K562 (cell line): ENCODE measurements around the gene CCNB1. TPM values are rescaled to one million over a fixed set of nuclear protein-coding genes. Genes with fewer than 3 reads are reported as not detected.

Source experiments
- ATAC-seq: fragments of 200-7000 bp; cut with Tn5 transposase; 3 replicates; pipeline ENCODE4 v1.9.1; 2020; ENCODE audit warnings: moderate library complexity
- BruUV-seq: library from RNA; stranded (reverse); fragments of 400-500 nt; replicated peaks from 2 replicates; lab custom pipeline; 2021; lab: Mats Ljungman, UMichigan
- CTCF ChIA-PET: fragments of 300-600 bp; formaldehyde crosslinking; extraction: SDS; loops from one replicate; lab custom pipeline; 2021; ENCODE audit warnings: low intra/inter-chr PET ratio; lab: Yijun Ruan, JAX
- POLR2A ChIA-PET: fragments of 300-600, 350-650 bp; sonication (Branson Sonifier 250); formaldehyde crosslinking; extraction: SDS; loops from one replicate; lab custom pipeline; 2021; ENCODE audit warnings: antibody characterized with exemption, inconsistent platforms; lab: Yijun Ruan, JAX
- DNase-seq, 4 experiments: peaks; one replicate each; pipeline versions ENCODE4 v3.0.0 to v3.0.0-alpha.2; 2011 to 2018; ENCODE audit warnings: low spot score in 3 of 4, mixed read lengths in 3 of 4; ENCODE audit errors: extremely low read depth in 1 of 4
- FAIRE-seq: peaks from 2 replicates; lab custom pipeline; 2011; peaks lifted over from hg19 to GRCh38; lab: Jason Lieb, UNC
- H2AFZ ChIP-seq: 2 replicates; pipeline ENCODE4 v1.6.0; 2011; ENCODE audit warnings: low read depth, low read length, control low read depth, inconsistent platforms
- H3K27ac ChIP-seq: fragments of 200-600 bp; 3 replicates; pipeline ENCODE4 v1.8.0; 2011; ENCODE audit warnings: low read depth, mild to moderate bottlenecking, control low read depth, inconsistent platforms, low read length, moderate library complexity, mixed read lengths; ENCODE audit errors: extremely low read depth
- H3K27me3 ChIP-seq, 2 experiments: fragments of 300-600 bp in 1 of 2; 2 replicates in 1 of 2; 3 replicates in 1 of 2; pipeline versions ENCODE4 v1.6.0 to v1.8.0; 2011; ENCODE audit warnings: inconsistent platforms in 2 of 2, low read length in 2 of 2, mild to moderate bottlenecking in 1 of 2, mixed read lengths in 1 of 2, moderate library complexity in 1 of 2; ENCODE audit not compliant: control insufficient read depth in 2 of 2, insufficient read depth in 2 of 2
- H3K36me3 ChIP-seq: fragments of 300-600 bp; 3 replicates; pipeline ENCODE4 v1.8.0; 2011; ENCODE audit warnings: mild to moderate bottlenecking, low read length, inconsistent platforms; ENCODE audit not compliant: control insufficient read depth, insufficient read depth
- H3K4me1 ChIP-seq, 2 experiments: fragments of 200-600 bp in 1 of 2; replicated peaks in 1 of 2; 2 replicates in 1 of 2; 3 replicates in 1 of 2; pipeline versions ENCODE4 v1.5.1 to v1.8.0; 2011; ENCODE audit warnings: inconsistent platforms in 2 of 2, low read length in 2 of 2, mild to moderate bottlenecking in 1 of 2, mixed read lengths in 1 of 2, moderate library complexity in 1 of 2; ENCODE audit not compliant: control insufficient read depth in 2 of 2, insufficient read depth in 2 of 2
- H3K4me2 ChIP-seq: 2 replicates; pipeline ENCODE4 v1.6.1; 2011; ENCODE audit warnings: low read length, control low read depth, inconsistent platforms, mixed read lengths; ENCODE audit not compliant: insufficient read depth
- H3K4me3 ChIP-seq: fragments of 200-600 bp; sonication (generic), shearing (Covaris generic); 2 replicates; pipeline ENCODE4 v1.5.1; 2016; ENCODE audit warnings: control low read depth, inconsistent platforms
- H3K79me2 ChIP-seq: fragments of 200-600 bp; 3 replicates; pipeline ENCODE4 v1.8.0; 2011; ENCODE audit warnings: low read length, inconsistent platforms; ENCODE audit not compliant: control insufficient read depth, insufficient read depth
- H3K9ac ChIP-seq, 2 experiments: 2 replicates each; pipeline versions ENCODE4 v1.6.0 to v1.6.1; 2011; ENCODE audit warnings: low read depth in 2 of 2, low read length in 2 of 2, control low read depth in 1 of 2, inconsistent platforms in 1 of 2, mild to moderate bottlenecking in 1 of 2, mixed read lengths in 1 of 2; ENCODE audit not compliant: insufficient read depth in 1 of 2
- H3K9me1 ChIP-seq: one replicate; pipeline ENCODE4 v1.6.0; 2011; ENCODE audit warnings: inconsistent platforms, mild to moderate bottlenecking, low read length, moderate library complexity; ENCODE audit not compliant: control insufficient read depth, insufficient read depth
- H3K9me3 ChIP-seq: replicated peaks from 2 replicates; pipeline ENCODE4 v1.5.1; 2011; ENCODE audit warnings: low read depth, low read length, inconsistent platforms; ENCODE audit not compliant: control insufficient read depth, insufficient read depth
- H4K20me1 ChIP-seq: replicated peaks from 2 replicates; pipeline ENCODE4 v1.6.1; 2011; ENCODE audit warnings: low read length, inconsistent platforms, mixed read lengths; ENCODE audit not compliant: control insufficient read depth, insufficient read depth
- CREM ChIP-seq: IDR thresholded peaks from 2 replicates; pipeline ENCODE4 v1.6.1; 2014; ENCODE audit warnings: antibody characterized with exemption, low read depth
- HDAC6 ChIP-seq: IDR thresholded peaks from 2 replicates; pipeline ENCODE4 v1.6.1; 2012; ENCODE audit warnings: low read depth, mild to moderate bottlenecking, control low read depth, inconsistent platforms, low read length, moderate library complexity
- KDM4B ChIP-seq, 2 experiments: fragments of 450-650 bp in 1 of 2; sonication (generic) in 1 of 2; IDR thresholded peaks; 2 replicates each; pipeline ENCODE4 v1.6.1; 2016 to 2017; ENCODE audit warnings: borderline replicate concordance in 2 of 2, antibody characterized with exemption in 1 of 2, low read depth in 1 of 2, mild to moderate bottlenecking in 1 of 2
- PHB2 ChIP-seq: fragments of 450-650 bp; IDR thresholded peaks from 2 replicates; pipeline ENCODE4 v1.6.1; 2017; ENCODE audit warnings: low read depth
- PPARD ChIP-seq: fragments of 250-450 bp; sonication (Bioruptor Pico); IDR thresholded peaks from 2 replicates; pipeline ENCODE4 v1.8.0; 2022; ENCODE audit warnings: inconsistent platforms, mild to moderate bottlenecking, moderate library complexity
- U2AF2 ChIP-seq: fragments of 200-400 bp; formaldehyde crosslinking; optimal IDR thresholded peaks from 2 replicates; pipeline ENCODE3; 2017; ENCODE audit warnings: low read depth, mild to moderate bottlenecking, low read length
- XRCC3 ChIP-seq: fragments of 450-650 bp; IDR thresholded peaks from 2 replicates; pipeline ENCODE4 v1.6.1; 2017; ENCODE audit warnings: mild to moderate bottlenecking, moderate library complexity
- ZNF586 ChIP-seq: fragments of 450-650 bp; formaldehyde crosslinking; conservative IDR thresholded peaks from 2 replicates; pipeline ENCODE4 v1.4.0; 2020; ENCODE audit warnings: mild to moderate bottlenecking, moderate library complexity
- WGBS: fragments of 100-300 bp; shearing (Covaris generic); methylation state at CpG from one replicate; pipeline ENCODE4 v1.1.6; 2016; ENCODE audit warnings: low coverage, mixed read lengths; ENCODE audit not compliant: insufficient coverage; ENCODE audit errors: missing lambda C conversion rate; 5-methylcytosine and 5-hydroxymethylcytosine counted together
- in situ Hi-C: fragments of 300-500 bp; cut with MboI; formaldehyde crosslinking; loops from 4 replicates; pipeline ENCODE4 v1.15.0; 2018; ENCODE audit warnings: inconsistent platforms, mixed read lengths
- intact Hi-C: fragments of 100-400 bp; cut with micrococcal nuclease; formaldehyde crosslinking; loops from 2 replicates; pipeline ENCODE4 v1.14.2; 2022
- polyA plus RNA-seq, 8 experiments: library from polyadenylated mRNA; depleted of rRNA in 4 of 8; stranded (reverse) in 5 of 8; unstranded in 3 of 8; fragments of >200 nt; fragmentation: Nextera tagmentation in 2 of 8; fragmentation: Illumina TruSeq in 1 of 8; extraction: Ambion mirVana in 2 of 8; extraction: Trizol in 1 of 8; gene quantifications; 2 replicates each; pipeline versions ENCODE4 v1.2.1 to v1.2.3, GENCODE V29; 2011 to 2014; ENCODE audit warnings: inconsistent platforms in 1 of 8, missing spikeins in 1 of 8
- total RNA-seq, 7 experiments: library from RNA; depleted of rRNA in 6 of 7; stranded (reverse); fragments of >200 nt in 6 of 7; fragmentation: Illumina TruSeq in 2 of 7; extraction: Trizol in 2 of 7; gene quantifications; 2 replicates each; pipeline versions ENCODE4 v1.2.1 to v1.2.3, GENCODE V29; 2011 to 2021; ENCODE audit warnings: low replicate concordance in 1 of 7
- TF ChIP-seq, protein P1 (sequence below), 2 experiments: fragments of 450-650 bp in 1 of 2; sonication (generic) in 1 of 2; formaldehyde crosslinking in 1 of 2; IDR thresholded peaks in 1 of 2; conservative IDR thresholded peaks in 1 of 2; 2 replicates each; pipeline versions ENCODE4 v1.6.1 to v1.8.1; 2016 to 2023; ENCODE audit warnings: mild to moderate bottlenecking in 2 of 2, moderate library complexity in 2 of 2, inconsistent platforms in 1 of 2, missing genetic modification reagents in 1 of 2
- TF ChIP-seq, protein P2 (sequence below): fragments of 450-650 bp; IDR thresholded peaks from 2 replicates; pipeline ENCODE4 v1.6.1; 2017; ENCODE audit warnings: antibody characterized with exemption

CCNB1 gene
- total and polyA plus RNA-seq, 9 of the 15 experiments (the other 6 are each of a cell fraction or from before 2014, with no cell fraction given): 165 to 679 (median 271) TPM

DNA sequence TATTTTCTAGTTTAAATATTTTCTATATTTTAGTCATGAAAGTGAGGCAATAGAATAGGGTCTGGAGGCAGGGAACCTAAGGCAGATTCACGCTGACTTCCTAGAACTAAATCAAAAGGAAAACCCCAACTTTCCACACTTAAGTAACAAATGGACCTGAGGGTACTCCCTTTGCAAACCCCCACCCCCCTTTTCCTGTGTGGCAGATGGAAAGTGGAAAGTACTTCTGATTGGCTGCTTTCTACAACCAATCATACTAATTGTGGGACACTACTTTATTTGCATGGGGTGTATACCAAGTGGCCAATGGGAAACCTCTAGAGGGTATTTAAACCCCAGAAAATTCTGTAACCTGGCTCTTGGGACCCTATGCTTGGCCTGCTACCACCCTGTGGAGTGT lies 17.7 kb downstream of the CCNB1 start:
- ATAC-seq (no peak), DNase-seq (peak in 1 of 4 experiments; percentile 43), FAIRE-seq (no peak)
- H2AFZ ChIP-seq: peak overlapping the region; percentile 56; the same call in 1 of the 2 replicates
- no peak overlapping the region for H3K9ac ChIP-seq
- ChIA-PET CTCF (interaction anchor here (0.5 kb wide), 1 partner anchor 142 kb away, joined by 3 read pairs; no protein-coding TSS in a partner anchor), POLR2A (no interaction called here)
- H3K4me3 ChIP-seq: no peak overlapping the region
- H3K79me2 ChIP-seq: peaks cover 9% of the 10 kb centered on the region; the same call in 2 of the 3 replicates
- H3K36me3 ChIP-seq: no peaks in the 10 kb centered on the region
- peaks cover 7 to 8% of the 10 kb centered on the region in 2 experiments; a peak in 4 of 5 replicates for H3K4me1 ChIP-seq
- H3K27me3 ChIP-seq: no peaks in the 10 kb centered on the region
- no peaks in the 10 kb centered on the region for H4K20me1 ChIP-seq
- no peaks in the 10 kb centered on the region for H3K9me1 ChIP-seq
- no TSS peak for BruUV-seq
- intact Hi-C loops (no loop called here), in situ Hi-C loops (no loop called here)
- no peak overlapping the region for H3K4me2 ChIP-seq
- 0 out of 2 replicates have a peak, but pooled peaks cover 2% of the 10 kb centered on the region for H3K9me3 ChIP-seq
- no peak overlapping the region for H3K27ac ChIP-seq
- WGBS: 100% methylated on average over 1 of the region's 1 CpG
- no peak for TF ChIP-seq KDM4B (IDR thresholded peaks at IDR 0.05; ENCODE audit: borderline replicate concordance in 2 of 2, low read depth in 1 of 2)
- TF ChIP-seq CREM: no peak
- TF ChIP-seq PPARD (CRISPR knock-in tag): no peak
- TF ChIP-seq U2AF2: no peak
- TF ChIP-seq, protein P1, sequence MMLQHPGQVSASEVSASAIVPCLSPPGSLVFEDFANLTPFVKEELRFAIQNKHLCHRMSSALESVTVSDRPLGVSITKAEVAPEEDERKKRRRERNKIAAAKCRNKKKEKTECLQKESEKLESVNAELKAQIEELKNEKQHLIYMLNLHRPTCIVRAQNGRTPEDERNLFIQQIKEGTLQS (IDR thresholded peaks at IDR 0.05): no peak
- TF ChIP-seq, protein P1 (CRISPR knock-in tag; conservative IDR thresholded peaks at IDR 0.05): no peak
- no peak for TF ChIP-seq HDAC6
- TF ChIP-seq, protein P2, sequence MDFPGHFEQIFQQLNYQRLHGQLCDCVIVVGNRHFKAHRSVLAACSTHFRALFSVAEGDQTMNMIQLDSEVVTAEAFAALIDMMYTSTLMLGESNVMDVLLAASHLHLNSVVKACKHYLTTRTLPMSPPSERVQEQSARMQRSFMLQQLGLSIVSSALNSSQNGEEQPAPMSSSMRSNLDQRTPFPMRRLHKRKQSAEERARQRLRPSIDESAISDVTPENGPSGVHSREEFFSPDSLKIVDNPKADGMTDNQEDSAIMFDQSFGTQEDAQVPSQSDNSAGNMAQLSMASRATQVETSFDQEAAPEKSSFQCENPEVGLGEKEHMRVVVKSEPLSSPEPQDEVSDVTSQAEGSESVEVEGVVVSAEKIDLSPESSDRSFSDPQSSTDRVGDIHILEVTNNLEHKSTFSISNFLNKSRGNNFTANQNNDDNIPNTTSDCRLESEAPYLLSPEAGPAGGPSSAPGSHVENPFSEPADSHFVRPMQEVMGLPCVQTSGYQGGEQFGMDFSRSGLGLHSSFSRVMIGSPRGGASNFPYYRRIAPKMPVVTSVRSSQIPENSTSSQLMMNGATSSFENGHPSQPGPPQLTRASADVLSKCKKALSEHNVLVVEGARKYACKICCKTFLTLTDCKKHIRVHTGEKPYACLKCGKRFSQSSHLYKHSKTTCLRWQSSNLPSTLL: no peak
- no peak for TF ChIP-seq XRCC3
- no peak for TF ChIP-seq ZNF586
- TF ChIP-seq PHB2: no peak
